HG03135 (cell line): ENCODE measurements around the gene BRF1.

Experiments used
- ATAC-seq: cut with Tn5 transposase; IDR thresholded peaks from one replicate; pipeline ENCODE4 v1.9.1; 2021; ENCODE audit warnings: mild to moderate bottlenecking, moderate library complexity; ENCODE audit not compliant: unreplicated experiment

The BRF1 gene

GRCh38 chr14:105241641-105242040 lies 59.2 kb downstream of the BRF1 start:
- ATAC-seq = no peak

GRCh38 chr14:105240811-105241576 lies 59.8 kb downstream of the BRF1 start:
- no peak for ATAC-seq

GRCh38 chr14:105229099-105229655 lies 71.6 kb downstream of the BRF1 start:
- ATAC-seq = no peak

- ATAC-seq = no peak
Measured at GRCh38 chr14:105228562-105228961, 72.2 kb downstream of the BRF1 start.

GRCh38 chr14:105227346-105227745 lies 73.5 kb downstream of the BRF1 start:
- no peak for ATAC-seq

GRCh38 chr14:105226198-105226597 lies 74.6 kb downstream of the BRF1 start:
- ATAC-seq = no peak

- ATAC-seq = no peak
Measured at GRCh38 chr14:105224845-105225570, 75.8 kb downstream of the BRF1 start.

DNA sequence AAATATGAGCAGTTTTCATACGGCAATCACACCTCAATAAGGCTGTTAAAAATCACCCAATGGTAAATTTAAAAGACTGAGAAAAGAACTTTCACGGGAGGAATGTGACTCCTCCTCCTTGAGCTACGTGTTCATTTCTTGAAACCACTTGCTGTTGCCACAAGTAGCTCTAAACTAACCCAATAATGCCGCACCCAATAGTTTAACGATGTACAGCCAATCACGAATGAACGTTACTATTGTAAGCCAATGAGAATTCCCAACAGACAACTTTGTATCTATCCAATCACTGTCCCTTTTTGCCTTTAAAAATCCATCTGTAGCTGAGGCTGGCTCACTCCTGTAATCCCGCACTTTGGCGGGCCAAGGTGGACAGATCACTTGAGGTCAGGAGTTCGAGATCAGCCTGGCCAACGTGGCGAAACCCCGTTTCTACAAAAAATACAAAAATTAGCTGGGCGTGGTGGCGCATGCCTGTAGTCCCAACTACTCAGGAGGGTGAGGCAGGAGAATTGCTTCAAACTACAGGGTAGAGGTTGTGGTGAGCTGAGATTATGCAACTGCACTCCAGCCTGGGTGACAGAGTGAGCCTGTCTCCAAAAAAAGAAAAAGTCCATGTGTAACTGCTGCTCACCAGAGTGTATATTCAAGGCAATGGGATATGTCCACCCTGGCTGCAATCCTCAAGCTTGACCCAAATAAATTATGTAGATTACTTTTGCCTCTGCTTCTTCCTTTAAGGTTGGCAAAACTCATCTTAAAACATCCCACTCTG lies 76.8 kb downstream of the BRF1 start:
- no peak for ATAC-seq

DNA sequence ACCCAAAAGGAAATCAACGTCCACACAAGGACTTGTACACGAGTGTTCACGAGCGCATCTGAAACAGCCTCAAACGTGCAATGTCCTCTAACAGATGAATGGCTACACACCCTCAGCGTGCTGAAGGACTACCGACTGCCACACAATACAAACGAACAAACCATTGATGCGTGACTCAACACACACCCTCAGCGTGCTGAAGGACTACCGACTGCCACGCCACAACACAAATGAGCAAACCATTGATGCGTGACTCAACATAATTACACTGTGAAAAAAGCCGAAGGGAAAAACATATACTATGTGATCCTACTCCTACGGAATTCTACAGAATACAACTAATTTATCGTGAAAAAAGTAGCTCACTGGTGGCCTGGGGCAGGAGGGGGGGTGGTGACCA lies 77.5 kb downstream of the BRF1 start:
- no peak for ATAC-seq

DNA sequence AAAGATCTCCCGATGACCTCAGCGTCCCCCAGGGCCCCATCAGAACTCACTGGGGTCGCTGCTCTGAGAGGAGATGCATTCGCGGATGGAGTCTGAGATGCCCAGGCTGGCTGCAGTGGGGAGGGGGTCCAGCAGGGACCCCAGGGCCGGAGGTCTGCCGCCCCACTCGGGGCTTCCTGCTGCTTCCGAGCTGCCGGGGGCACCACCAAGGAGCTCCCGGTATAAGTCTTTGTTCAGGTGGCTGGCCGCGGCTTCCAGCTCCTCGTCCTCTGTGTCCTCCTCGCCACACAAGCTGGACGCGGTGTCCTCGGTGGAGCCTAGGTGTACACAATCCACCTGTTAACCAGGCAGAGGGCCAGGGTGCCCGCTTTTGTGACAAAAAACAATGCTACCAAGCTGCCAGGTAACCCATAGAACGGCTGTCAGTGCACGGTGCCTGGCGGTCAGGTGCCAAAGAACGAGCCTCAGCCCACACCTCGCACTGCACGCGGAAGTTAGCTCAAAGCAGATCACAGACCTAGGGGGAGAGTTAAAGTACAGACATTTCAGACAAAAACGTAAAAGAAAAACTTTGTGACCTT lies 79.1 kb downstream of the BRF1 start:
- no peak for ATAC-seq

- no peak for ATAC-seq
Measured at GRCh38 chr14:105220699-105221597, 79.9 kb downstream of the BRF1 start.

DNA sequence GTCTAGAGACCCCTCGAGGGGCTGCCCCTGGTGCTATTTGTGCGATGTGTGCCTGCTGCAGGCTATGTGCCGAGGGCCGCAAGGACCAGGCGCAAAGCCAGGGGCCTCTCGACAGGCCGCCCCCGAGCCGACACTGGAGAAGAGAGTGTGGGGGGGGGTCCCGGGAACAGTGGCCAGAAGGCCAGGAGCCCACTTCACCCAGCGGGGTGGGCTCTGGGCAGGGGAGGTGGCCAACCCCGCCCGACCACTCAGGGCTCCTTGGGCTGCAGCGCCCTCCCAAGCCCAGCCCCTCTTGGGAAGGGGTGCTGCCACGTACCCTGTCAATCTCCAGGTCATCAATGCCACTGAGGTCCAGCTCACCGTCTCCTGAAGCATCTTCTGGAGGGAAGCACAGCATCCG lies 81.0 kb downstream of the BRF1 start:
- no peak for ATAC-seq

GRCh38 chr14:105219043-105219612 lies 81.7 kb downstream of the BRF1 start:
- ATAC-seq = no peak

GRCh38 chr14:105218611-105219010 lies 82.2 kb downstream of the BRF1 start:
- no peak for ATAC-seq

DNA sequence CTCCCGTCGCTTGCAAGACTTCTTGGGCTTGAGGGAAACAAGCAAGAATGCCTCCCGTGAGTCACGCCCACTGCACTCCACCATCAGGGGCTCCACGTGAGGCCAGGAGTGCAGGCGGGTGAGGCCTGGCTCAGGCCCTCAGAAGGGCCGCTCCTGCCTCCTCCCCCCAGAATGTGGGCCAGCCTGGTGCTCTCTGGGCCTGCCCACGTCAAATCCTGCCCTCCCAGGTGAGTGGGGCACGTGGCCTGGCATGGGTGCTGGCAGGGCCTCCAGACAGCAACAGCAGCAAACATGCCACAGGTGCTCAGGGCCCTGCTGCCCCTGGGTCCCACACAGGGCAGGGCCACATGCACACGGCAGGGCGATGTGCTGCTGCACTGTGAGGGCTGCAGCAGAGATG lies 83.0 kb downstream of the BRF1 start:
- no peak for ATAC-seq

DNA sequence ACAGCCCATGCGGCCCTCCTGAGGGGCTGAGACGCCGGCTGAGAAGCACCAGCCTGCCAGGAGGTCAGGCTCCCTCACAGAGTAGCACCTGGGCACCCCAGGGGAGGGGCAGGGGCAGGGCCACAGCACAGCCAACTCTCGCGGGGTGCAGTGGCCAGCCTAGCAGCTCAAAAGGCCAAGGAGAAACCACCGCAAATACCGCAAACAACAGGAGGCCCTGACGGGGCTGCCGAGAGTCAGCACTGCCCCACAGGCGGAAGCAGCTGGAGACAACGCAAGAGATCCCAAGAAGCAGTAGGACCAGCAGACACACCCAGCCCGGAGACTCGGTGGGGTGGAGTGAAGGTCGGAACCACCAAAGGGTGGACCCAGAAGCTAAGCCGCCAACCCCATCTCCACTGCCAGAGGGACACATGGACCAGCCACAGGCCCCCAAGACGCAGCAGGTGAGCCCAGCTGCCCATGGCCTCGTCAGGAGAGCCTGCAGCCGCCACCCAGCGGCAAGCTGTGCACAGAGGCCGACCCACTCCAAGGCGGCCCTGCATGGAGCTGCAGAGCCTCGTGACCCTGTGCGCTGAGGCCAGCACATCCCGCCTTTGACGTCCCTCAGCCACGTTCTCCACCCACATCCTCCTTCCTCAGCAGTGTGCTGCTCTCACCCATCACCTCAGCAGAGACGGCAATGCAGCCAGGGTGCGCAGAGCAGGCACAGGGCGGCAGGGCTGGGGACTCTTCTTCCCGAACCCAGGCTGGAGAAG lies 84.1 kb downstream of the BRF1 start:
- no peak for ATAC-seq

DNA sequence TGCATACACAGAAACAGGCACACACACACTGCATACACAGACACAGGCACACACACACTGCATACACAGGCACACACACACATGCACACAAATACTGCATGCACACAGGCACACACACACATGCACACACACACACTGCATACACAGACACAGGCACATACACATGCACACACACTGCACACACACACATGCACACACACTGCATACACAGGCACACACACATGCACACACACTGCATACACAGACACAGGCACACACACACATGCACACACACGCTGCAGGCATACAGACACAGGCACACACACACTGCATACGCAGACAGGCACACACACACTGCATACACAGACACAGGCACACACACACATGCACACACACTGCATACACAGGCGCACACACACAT lies 85.2 kb downstream of the BRF1 start:
- no peak for ATAC-seq

- no peak for ATAC-seq
Measured at GRCh38 chr14:105214324-105214915, 86.4 kb downstream of the BRF1 start.

DNA sequence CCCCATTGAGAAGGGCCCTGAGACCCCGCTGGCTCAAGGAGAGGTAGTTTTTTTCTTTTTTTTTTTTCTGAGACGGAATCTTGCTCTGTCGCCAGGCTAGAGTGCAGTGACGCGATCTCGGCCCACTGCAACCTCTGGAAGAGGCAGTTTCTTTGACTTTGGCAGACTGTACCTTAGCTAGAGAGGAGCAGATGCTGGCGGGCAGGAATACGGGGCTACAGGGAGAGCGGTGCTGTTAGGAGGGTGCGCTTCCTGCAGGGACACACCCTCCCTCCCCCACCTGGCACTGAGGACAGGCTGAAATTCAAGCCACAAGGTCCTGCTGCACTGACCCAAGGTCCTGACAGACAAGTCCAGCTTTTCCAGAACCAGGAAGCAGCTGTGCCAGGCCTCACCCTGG lies 87.4 kb downstream of the BRF1 start:
- no peak for ATAC-seq
